Measurements from ENCODE around the gene COL6A3.

- TF ChIP-seq POLR2A (IDR thresholded peaks at IDR 0.05; ENCODE audit: borderline replicate concordance, extremely low read depth, insufficient read depth, insufficient read length) (no peak), CTCF (IDR thresholded peaks at IDR 0.05 in 2 of 3, conservative IDR thresholded peaks at IDR 0.05 in 1 of 3; ENCODE audit: borderline replicate concordance in 1 of 3, insufficient read depth in 1 of 3, low read depth in 2 of 3, low read length in 2 of 3) (no peak), POLR2AphosphoS5 (IDR thresholded peaks at IDR 0.05; ENCODE audit: low read depth, low read length) (no peak), EZH2 (IDR thresholded peaks at IDR 0.05) (no peak), JUND (IDR thresholded peaks at IDR 0.05) (no peak)
Observed at GRCh38 chr2:237358721-237359517, 55.0 kb downstream of the COL6A3 start.
